Measurements from ENCODE around the gene BATF3. TPM values are rescaled to one million over a fixed set of nuclear protein-coding genes. Genes with fewer than 3 reads are reported as not detected.

Gene BATF3
- total and polyA plus RNA-seq, 2 of the 4 experiments (the other 2 are of a cell fraction): 1.6 to 3.9 TPM

GRCh38 chr1:212669600-212669999 lies 30.0 kb downstream of the BATF3 start:
- no TSS peak for BruUV-seq (replicated peaks)
- H3K23ac ChIP-seq (ENCODE audit: low read depth, low read length): no peak overlapping the region
- H4K5ac ChIP-seq (ENCODE audit: low read depth, low read length): no peak overlapping the region
- no peak overlapping the region for H3K9ac ChIP-seq (ENCODE audit: low read depth, low read length)
- no peak overlapping the region for H3K14ac ChIP-seq (replicated peaks; ENCODE audit: low read depth, low read length)
- H3K27ac ChIP-seq (ENCODE audit: insufficient read depth, low read length): no peak overlapping the region
- no peaks in the 10 kb centered on the region for H3K36me3 ChIP-seq (ENCODE audit: control insufficient read depth, insufficient read depth, low read length)
- no peak overlapping the region for H3K4me3 ChIP-seq (ENCODE audit: insufficient read depth, low read depth, low read length)
- no peak overlapping the region for H4K91ac ChIP-seq (ENCODE audit: insufficient read depth, low read depth, low read length)
- dilution Hi-C loops (cut with HindIII; ENCODE audit: low sequenced_read_pairs, unreplicated experiment): no loop called here
- H4K20me1 ChIP-seq (ENCODE audit: insufficient read depth, low read length): peaks cover 7% of the 10 kb centered on the region; the same call in 1 of the 2 replicates
- no peak overlapping the region for H2AFZ ChIP-seq (replicated peaks; ENCODE audit: low read length, poor library complexity)
- no peaks in the 10 kb centered on the region for H3K79me1 ChIP-seq (ENCODE audit: low read depth in 1 of 2, low read length in 2 of 2)
- intact Hi-C loops (cut with micrococcal nuclease): no loop called here
- DNase-seq (no peak), ATAC-seq (ENCODE audit: low read depth) (no peak)
- peaks cover 15% of the 10 kb centered on the region for H3K4me1 ChIP-seq (ENCODE audit: control insufficient read depth, insufficient read depth, low read length)
- H2BK120ac ChIP-seq (ENCODE audit: low read depth, low read length): no peak overlapping the region
- WGBS, 2 experiments (ENCODE audit: extremely low coverage in 2 of 2, insufficient read length in 1 of 2): 74% methylated on average over 3 of the region's 8 CpGs; no CpG with 5 or more reads in 1 of the 2 experiments
- peaks cover 13% of the 10 kb centered on the region; the same call in 1 of the 2 replicates for H3K9me1 ChIP-seq (ENCODE audit: insufficient read depth, low read length)
- no peak overlapping the region for H3K18ac ChIP-seq (ENCODE audit: low read depth, low read length)
- no peak overlapping the region for H3K4ac ChIP-seq (ENCODE audit: low read depth, low read length)
- H2BK15ac ChIP-seq (ENCODE audit: low read depth, low read length): no peak overlapping the region
- POLR2A ChIA-PET (ENCODE audit: unreplicated experiment): no interaction called here
- no peak overlapping the region for H2BK5ac ChIP-seq (ENCODE audit: low read depth, low read length, poor library complexity, severe bottlenecking)
- peak overlapping the region; percentile 12; the same call in 1 of the 2 replicates for H2BK20ac ChIP-seq (ENCODE audit: low read depth, low read length)
- no peak overlapping the region; a peak in 1 of 4 replicates for H4K8ac ChIP-seq (ENCODE audit: low read depth in 2 of 2, low read length in 2 of 2)
- no peak overlapping the region for H3K56ac ChIP-seq (ENCODE audit: extremely low read depth, insufficient read depth, low read length)
- H3K9me3 ChIP-seq (ENCODE audit: control insufficient read depth, insufficient read depth, low read length): no peaks in the 10 kb centered on the region
- no peak overlapping the region for H2AK9ac ChIP-seq (replicated peaks; ENCODE audit: low read depth, low read length, poor library complexity)
- H3K27me3 ChIP-seq (ENCODE audit: control insufficient read depth, insufficient read depth, low read length): no peaks in the 10 kb centered on the region
- no peak for TF ChIP-seq ELK1 (IDR thresholded peaks at IDR 0.05; ENCODE audit: borderline replicate concordance, low read depth, low read length)
- TF ChIP-seq SMC3 (IDR thresholded peaks at IDR 0.05; ENCODE audit: low read depth, low read length): no peak
- no peak for TF ChIP-seq BHLHE40 (IDR thresholded peaks at IDR 0.05; ENCODE audit: low read depth, low read length)
- no peak for TF ChIP-seq MAZ (IDR thresholded peaks at IDR 0.05; ENCODE audit: borderline replicate concordance, low read depth, low read length)
- TF ChIP-seq CTCF (conservative IDR thresholded peaks at IDR 0.05; ENCODE audit: low read depth, low read length): no peak
- TF ChIP-seq CEBPB (IDR thresholded peaks at IDR 0.05; ENCODE audit: low read depth, low read length): no peak
- no peak for TF ChIP-seq POLR2A (IDR thresholded peaks at IDR 0.05; ENCODE audit: low read depth, low read length)
- TF ChIP-seq MXI1 (IDR thresholded peaks at IDR 0.05; ENCODE audit: borderline replicate concordance, low read depth, low read length): no peak
- no peak for TF ChIP-seq RCOR1 (IDR thresholded peaks at IDR 0.05; ENCODE audit: insufficient replicate concordance, low read length)
- no peak for TF ChIP-seq MAFK (IDR thresholded peaks at IDR 0.05; ENCODE audit: low read depth, low read length)
- TF ChIP-seq RAD21 (IDR thresholded peaks at IDR 0.05; ENCODE audit: low read length): no peak
- no peak for TF ChIP-seq FOS (IDR thresholded peaks at IDR 0.05; ENCODE audit: low read depth, low read length)
- in situ Hi-C loops (cut with MboI; ENCODE audit: low sequenced_read_pairs): loop anchor here (10.0 to 25.0 kb wide), 2 partner anchors 115 to 318 kb away; no protein-coding TSS in a partner anchor
- H3K4me2 ChIP-seq (ENCODE audit: low read depth, low read length): no peak overlapping the region
- peak overlapping the region; percentile 71; the same call in 1 of the 2 replicates for H2AK5ac ChIP-seq (ENCODE audit: low read depth, low read length)
- CTCF ChIA-PET: no interaction called here

Data from IMR-90 (cell line).